Measurements from ENCODE around the gene SEMA7A.

Gene SEMA7A

GRCh38 chr15:74387141-74387541 lies 46.6 kb downstream of the SEMA7A start:
- TF ChIP-seq FOXP2 (optimal IDR thresholded peaks at IDR 0.05; ENCODE audit: control extremely low read depth, extremely low read length, insufficient read depth): no peak
- no peak for TF ChIP-seq POLR2AphosphoS5 (IDR thresholded peaks at IDR 0.05; ENCODE audit: borderline replicate concordance, low read depth, low read length)
- TF ChIP-seq EZH2 (IDR thresholded peaks at IDR 0.05): no peak
- no peak overlapping the region for H3K9ac ChIP-seq (ENCODE audit: insufficient read length)
- H3K27ac ChIP-seq: no peak overlapping the region
- no peaks in the 10 kb centered on the region for H3K9me3 ChIP-seq (ENCODE audit: low read depth, low read length)
- DNase-seq (ENCODE audit: low read depth, low spot score): no peak
- H3K4me3 ChIP-seq: no peak overlapping the region
- H3K36me3 ChIP-seq (ENCODE audit: insufficient read depth, low read length): no peaks in the 10 kb centered on the region

- DNase-seq (ENCODE audit: low read depth, low spot score): no peak
These were observed 47.1 kb downstream of the SEMA7A start for GRCh38 chr15:74386496-74387140.

GRCh38 chr15:74385733-74386132 lies 48.0 kb downstream of the SEMA7A start:
- no peak overlapping the region for H3K27ac ChIP-seq
- no peak for TF ChIP-seq FOXP2 (optimal IDR thresholded peaks at IDR 0.05; ENCODE audit: control extremely low read depth, extremely low read length, insufficient read depth)
- no peak for TF ChIP-seq POLR2AphosphoS5 (IDR thresholded peaks at IDR 0.05; ENCODE audit: borderline replicate concordance, low read depth, low read length)
- no peak for TF ChIP-seq EZH2 (IDR thresholded peaks at IDR 0.05)
- no peak overlapping the region for H3K4me3 ChIP-seq
- H3K9ac ChIP-seq (ENCODE audit: insufficient read length): no peak overlapping the region
- H3K9me3 ChIP-seq (ENCODE audit: low read depth, low read length): no peaks in the 10 kb centered on the region
- no peak for DNase-seq (ENCODE audit: low read depth, low spot score)
- no peaks in the 10 kb centered on the region for H3K36me3 ChIP-seq (ENCODE audit: insufficient read depth, low read length)

More at GRCh38 chr15:74386496-74387140, 47.1 kb downstream of the SEMA7A start:
- Histone ChIP-seq H3K27ac (no peak overlapping the region), H3K9me3 (ENCODE audit: low read depth, low read length) (no peaks in the 10 kb centered on the region), H3K9ac (ENCODE audit: insufficient read length) (no peak overlapping the region), H3K4me3 (no peak overlapping the region), H3K36me3 (ENCODE audit: insufficient read depth, low read length) (no peaks in the 10 kb centered on the region)
- TF ChIP-seq FOXP2 (optimal IDR thresholded peaks at IDR 0.05; ENCODE audit: control extremely low read depth, extremely low read length, insufficient read depth) (no peak), POLR2AphosphoS5 (IDR thresholded peaks at IDR 0.05; ENCODE audit: borderline replicate concordance, low read depth, low read length) (no peak), EZH2 (IDR thresholded peaks at IDR 0.05) (no peak)

- no peak overlapping the region for H3K4me3 ChIP-seq
- TF ChIP-seq EZH2 (IDR thresholded peaks at IDR 0.05) (no peak), FOXP2 (optimal IDR thresholded peaks at IDR 0.05; ENCODE audit: control extremely low read depth, extremely low read length, insufficient read depth) (no peak)
- H3K27ac ChIP-seq: no peak overlapping the region
- no peak for DNase-seq (ENCODE audit: low read depth, low spot score)
- H3K9me3 ChIP-seq (ENCODE audit: low read depth, low read length): no peaks in the 10 kb centered on the region
- no peaks in the 10 kb centered on the region for H3K36me3 ChIP-seq (ENCODE audit: insufficient read depth, low read length)
- no peak overlapping the region for H3K9ac ChIP-seq (ENCODE audit: insufficient read length)
These were observed 48.7 kb downstream of the SEMA7A start for GRCh38 chr15:74384881-74385643.

- Histone ChIP-seq H3K4me3 (no peak overlapping the region), H3K27ac (no peak overlapping the region), H3K9ac (ENCODE audit: insufficient read length) (no peak overlapping the region), H3K36me3 (ENCODE audit: insufficient read depth, low read length) (no peaks in the 10 kb centered on the region), H3K9me3 (ENCODE audit: low read depth, low read length) (no peaks in the 10 kb centered on the region)
- TF ChIP-seq FOXP2 (optimal IDR thresholded peaks at IDR 0.05; ENCODE audit: control extremely low read depth, extremely low read length, insufficient read depth): no peak
- TF ChIP-seq POLR2AphosphoS5 (IDR thresholded peaks at IDR 0.05; ENCODE audit: borderline replicate concordance, low read depth, low read length): no peak
- TF ChIP-seq EZH2 (IDR thresholded peaks at IDR 0.05): no peak
- no peak for DNase-seq (ENCODE audit: low read depth, low spot score)
These were observed 49.2 kb downstream of the SEMA7A start for GRCh38 chr15:74384566-74384880.

GRCh38 chr15:74383695-74384565 lies 49.8 kb downstream of the SEMA7A start:
- Histone ChIP-seq H3K9ac (ENCODE audit: insufficient read length) (no peak overlapping the region), H3K36me3 (ENCODE audit: insufficient read depth, low read length) (no peaks in the 10 kb centered on the region), H3K4me3 (no peak overlapping the region), H3K9me3 (ENCODE audit: low read depth, low read length) (no peaks in the 10 kb centered on the region), H3K27ac (no peak overlapping the region)
- no peak for TF ChIP-seq EZH2 (IDR thresholded peaks at IDR 0.05)
- TF ChIP-seq FOXP2 (optimal IDR thresholded peaks at IDR 0.05; ENCODE audit: control extremely low read depth, extremely low read length, insufficient read depth): no peak
- TF ChIP-seq POLR2AphosphoS5 (IDR thresholded peaks at IDR 0.05; ENCODE audit: borderline replicate concordance, low read depth, low read length): no peak
- no peak for DNase-seq (ENCODE audit: low read depth, low spot score)

- no peaks in the 10 kb centered on the region for H3K36me3 ChIP-seq (ENCODE audit: insufficient read depth, low read length)
- H3K9ac ChIP-seq (ENCODE audit: insufficient read length): no peak overlapping the region
- TF ChIP-seq POLR2AphosphoS5 (IDR thresholded peaks at IDR 0.05; ENCODE audit: borderline replicate concordance, low read depth, low read length) (no peak), EZH2 (IDR thresholded peaks at IDR 0.05) (no peak), FOXP2 (optimal IDR thresholded peaks at IDR 0.05; ENCODE audit: control extremely low read depth, extremely low read length, insufficient read depth) (no peak)
- no peaks in the 10 kb centered on the region for H3K9me3 ChIP-seq (ENCODE audit: low read depth, low read length)
- no peak for DNase-seq (ENCODE audit: low read depth, low spot score)
- no peak overlapping the region for H3K4me3 ChIP-seq
- H3K27ac ChIP-seq: no peak overlapping the region
These were observed 50.5 kb downstream of the SEMA7A start for GRCh38 chr15:74383286-74383685.
